BE2C (cell line): ENCODE data around the gene S1PR4.
A peak's percentile ranks its signal among the peaks of the same experiment; 100 is the strongest.
"Not testable (repeated sequence)": the region's sequence is repeated elsewhere in the genome, so short reads cannot be mapped to it uniquely, and the experiment has no call there.

Experiments used
- DNase-seq: peaks from one replicate; pipeline ENCODE4 v3.0.0-alpha.2; 2020
- H3K27me3 ChIP-seq: fragments of 250-450 bp; sonication (Bioruptor Pico); 2 replicates; pipeline ENCODE4 v1.5.1; 2020; ENCODE audit warnings: mild to moderate bottlenecking
- H3K36me3 ChIP-seq: fragments of 250-450 bp; sonication (Bioruptor Pico); 2 replicates; pipeline ENCODE4 v1.5.1; 2020; ENCODE audit warnings: mild to moderate bottlenecking
- H3K4me1 ChIP-seq: fragments of 250-450 bp; sonication (Bioruptor Pico); 2 replicates; pipeline ENCODE4 v1.5.1; 2020
- H3K4me3 ChIP-seq: 2 replicates; pipeline ENCODE4 v1.5.1; 2011; ENCODE audit warnings: low read depth, low read length
- H3K9me3 ChIP-seq: fragments of 250-450 bp; sonication (Bioruptor Pico); 2 replicates; pipeline ENCODE4 v1.5.1; 2020
- CTCF ChIP-seq: IDR thresholded peaks from 2 replicates; pipeline ENCODE4 v1.5.1; 2012; ENCODE audit warnings: mild to moderate bottlenecking, low read depth, low read length

The S1PR4 gene

GRCh38 chr19:3162418-3163229 lies 15.9 kb upstream of the S1PR4 start:
- Histone ChIP-seq H3K9me3 (no peaks in the 10 kb centered on the region), H3K36me3 (no peaks in the 10 kb centered on the region), H3K27me3 (no peaks in the 10 kb centered on the region), H3K4me1 (no peaks in the 10 kb centered on the region), H3K4me3 (no peak overlapping the region)
- DNase-seq: peak; percentile 58
- no peak for TF ChIP-seq CTCF

- H3K9me3 ChIP-seq: no peaks in the 10 kb centered on the region
- TF ChIP-seq CTCF: peak; percentile 96
- no peaks in the 10 kb centered on the region for H3K36me3 ChIP-seq
- H3K27me3 ChIP-seq: no peaks in the 10 kb centered on the region
- DNase-seq: peak; percentile 79
- no peaks in the 10 kb centered on the region for H3K4me1 ChIP-seq
- no peak overlapping the region for H3K4me3 ChIP-seq
Observed at GRCh38 chr19:3163230-3163886, 15.2 kb upstream of the S1PR4 start.

- Histone ChIP-seq H3K4me1 (no peaks in the 10 kb centered on the region), H3K36me3 (no peaks in the 10 kb centered on the region), H3K9me3 (no peaks in the 10 kb centered on the region), H3K27me3 (no peaks in the 10 kb centered on the region), H3K4me3 (no peak overlapping the region)
- no peak for DNase-seq
- TF ChIP-seq CTCF: no peak
Observed at GRCh38 chr19:3163943-3164342, 14.6 kb upstream of the S1PR4 start.

GRCh38 chr19:3167533-3168272 lies 10.9 kb upstream of the S1PR4 start:
- no peak for DNase-seq
- no peak overlapping the region for H3K4me3 ChIP-seq
- no peaks in the 10 kb centered on the region for H3K27me3 ChIP-seq

GRCh38 chr19:3171894-3172672 lies 6.5 kb upstream of the S1PR4 start:
- H3K4me3 ChIP-seq: no peak overlapping the region
- H3K36me3 ChIP-seq: no peaks in the 10 kb centered on the region
- no peaks in the 10 kb centered on the region for H3K27me3 ChIP-seq
- no peaks in the 10 kb centered on the region for H3K4me1 ChIP-seq
- no peak for DNase-seq
- no peaks in the 10 kb centered on the region for H3K9me3 ChIP-seq
- TF ChIP-seq CTCF: no peak

More at GRCh38 chr19:3167533-3168272, 10.9 kb upstream of the S1PR4 start:
- H3K36me3 ChIP-seq: no peaks in the 10 kb centered on the region
- H3K4me1 ChIP-seq: no peaks in the 10 kb centered on the region
- no peaks in the 10 kb centered on the region for H3K9me3 ChIP-seq
- TF ChIP-seq CTCF: no peak

- DNase-seq, H3K4me3 ChIP-seq, H3K36me3 ChIP-seq, H3K9me3 ChIP-seq, H3K27me3 ChIP-seq, H3K4me1 ChIP-seq: not testable (repeated sequence)
Observed at GRCh38 chr19:3172673-3173000, 5.9 kb upstream of the S1PR4 start.
